Measurements from ENCODE around the gene LTB4R2. TPM values are rescaled to one million over a fixed set of nuclear protein-coding genes. Genes with fewer than 3 reads are reported as not detected.

The LTB4R2 gene
- total and polyA plus RNA-seq, 2 experiments from 2014 or later, result 0.40 to 12.6 TPM

DNA sequence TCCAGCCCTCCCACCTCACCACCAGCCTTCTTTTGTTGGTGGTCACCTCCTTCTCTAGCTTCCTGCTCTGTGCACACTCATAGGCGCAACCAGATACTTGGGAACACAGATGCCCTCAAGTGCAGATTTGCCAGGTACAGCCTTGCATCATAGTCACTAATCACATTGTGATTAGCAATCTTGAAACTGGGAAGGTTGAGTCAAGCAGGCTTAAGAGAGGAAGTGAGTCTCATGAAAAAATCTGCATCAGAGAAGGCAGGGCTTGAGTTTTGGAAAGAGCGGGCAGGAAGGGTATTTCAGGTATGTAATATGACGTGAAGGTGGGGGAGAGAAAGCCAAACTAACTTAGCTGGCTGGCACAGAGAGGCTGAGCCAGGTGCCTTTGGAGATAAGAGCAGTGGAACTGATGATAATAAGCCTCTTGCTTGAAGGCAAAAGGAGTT, 35.8 kb upstream of the LTB4R2 start:
- peaks cover 11% of the 10 kb centered on the region; the same call in 1 of the 2 replicates for H3F3A ChIP-seq (replicated peaks; ENCODE audit: low read depth)
- no peak overlapping the region for H2AFZ ChIP-seq
- no peaks in the 10 kb centered on the region; the same call in 1 of the 2 replicates for H4K20me1 ChIP-seq (replicated peaks; ENCODE audit: insufficient read depth)
- H3K36me3 Mint-ChIP-seq (ENCODE audit: low read depth), result no peaks in the 10 kb centered on the region; the same call in 2 of the 3 replicates
- H3K4me1 ChIP-seq (ENCODE audit: insufficient read depth), result peaks cover 16% of the 10 kb centered on the region
- H3K4me2 ChIP-seq, result no peak overlapping the region
- H3K79me2 ChIP-seq (replicated peaks; ENCODE audit: insufficient read depth), result no peaks in the 10 kb centered on the region; the same call in 1 of the 2 replicates
- TF ChIP-seq ZNF114 (CRISPR knock-in tag; IDR thresholded peaks at IDR 0.05), result no peak
- H3K4me1 Mint-ChIP-seq, result peaks cover 22% of the 10 kb centered on the region
- H3K27ac Mint-ChIP-seq, result peak overlapping the region; percentile 39
- no peaks in the 10 kb centered on the region for H3K27me3 ChIP-seq (ENCODE audit: insufficient read depth)
- ATAC-seq, result no peak
- H3K4me3 ChIP-seq, result no peak overlapping the region
- no peaks in the 10 kb centered on the region for H3K36me3 ChIP-seq (ENCODE audit: insufficient read depth)
- no peaks in the 10 kb centered on the region for H3K9me2 ChIP-seq (ENCODE audit: insufficient read depth)
- DNase-seq (ENCODE audit: low spot score), result peak; percentile 21
- no peak overlapping the region; the same call in 1 of the 2 replicates for H3K27ac ChIP-seq (ENCODE audit: low read depth)
- H3K4me3 Mint-ChIP-seq, result no peak overlapping the region
- no peaks in the 10 kb centered on the region; the same call in 2 of the 3 replicates for H3K9me3 Mint-ChIP-seq
- H3K27me3 Mint-ChIP-seq (ENCODE audit: insufficient read depth, low read depth, poor library complexity), result peaks cover 8% of the 10 kb centered on the region

DNA sequence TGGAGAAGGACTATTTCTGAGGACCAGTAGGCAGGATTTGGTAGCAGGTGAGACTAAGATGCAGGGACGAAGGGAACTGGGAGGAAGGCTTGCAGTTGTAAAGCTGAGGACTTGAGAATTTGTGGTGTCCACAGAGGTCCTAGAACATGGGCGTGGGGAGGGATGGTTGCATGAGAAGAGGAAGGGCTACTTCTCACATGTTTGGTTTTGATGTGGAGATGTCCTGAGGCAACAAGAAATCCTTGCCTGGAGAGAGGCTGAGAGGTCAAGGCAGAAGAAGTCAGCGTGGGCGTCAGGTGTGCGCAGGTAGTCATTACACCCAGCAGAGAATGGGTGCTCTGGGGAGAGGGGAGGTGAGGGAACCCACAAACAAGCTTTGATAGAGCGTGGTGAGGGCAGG, 32.9 kb upstream of the LTB4R2 start:
- Histone ChIP-seq H3K4me1 (ENCODE audit: insufficient read depth) (peaks cover 7% of the 10 kb centered on the region), H3K79me2 (replicated peaks; ENCODE audit: insufficient read depth) (no peaks in the 10 kb centered on the region; the same call in 1 of the 2 replicates), H3K4me3 (no peak overlapping the region), H3K9me2 (ENCODE audit: insufficient read depth) (no peaks in the 10 kb centered on the region), H3F3A (replicated peaks; ENCODE audit: low read depth) (peaks cover 5% of the 10 kb centered on the region; the same call in 1 of the 2 replicates), H3K36me3 (ENCODE audit: insufficient read depth) (no peaks in the 10 kb centered on the region), H2AFZ (no peak overlapping the region), H3K27me3 (ENCODE audit: insufficient read depth) (no peaks in the 10 kb centered on the region), H3K27ac (ENCODE audit: low read depth) (no peak overlapping the region), H3K4me2 (no peak overlapping the region), H4K20me1 (replicated peaks; ENCODE audit: insufficient read depth) (no peaks in the 10 kb centered on the region; the same call in 1 of the 2 replicates)
- DNase-seq (ENCODE audit: low spot score) (no peak), ATAC-seq (no peak)
- Mint-ChIP-seq H3K4me1 (peaks cover 16% of the 10 kb centered on the region), H3K4me3 (no peak overlapping the region), H3K27ac (no peak overlapping the region), H3K9me3 (no peaks in the 10 kb centered on the region), H3K27me3 (ENCODE audit: insufficient read depth, low read depth, poor library complexity) (peaks cover 10% of the 10 kb centered on the region), H3K36me3 (ENCODE audit: low read depth) (no peaks in the 10 kb centered on the region; the same call in 2 of the 3 replicates)
- TF ChIP-seq ZNF114 (CRISPR knock-in tag; IDR thresholded peaks at IDR 0.05) (no peak), POLR2AphosphoS5 (IDR thresholded peaks at IDR 0.05; ENCODE audit: low read depth) (no peak), JUNB (IDR thresholded peaks at IDR 0.05; ENCODE audit: unreplicated experiment) (no peak), STAT1 (IDR thresholded peaks at IDR 0.05; ENCODE audit: unreplicated experiment) (no peak), ZNF331 (CRISPR knock-in tag; IDR thresholded peaks at IDR 0.05; ENCODE audit: low read depth) (no peak), CREB1 (CRISPR knock-in tag; IDR thresholded peaks at IDR 0.05; ENCODE audit: low read depth) (no peak)
- TF ChIP-seq, protein P1, sequence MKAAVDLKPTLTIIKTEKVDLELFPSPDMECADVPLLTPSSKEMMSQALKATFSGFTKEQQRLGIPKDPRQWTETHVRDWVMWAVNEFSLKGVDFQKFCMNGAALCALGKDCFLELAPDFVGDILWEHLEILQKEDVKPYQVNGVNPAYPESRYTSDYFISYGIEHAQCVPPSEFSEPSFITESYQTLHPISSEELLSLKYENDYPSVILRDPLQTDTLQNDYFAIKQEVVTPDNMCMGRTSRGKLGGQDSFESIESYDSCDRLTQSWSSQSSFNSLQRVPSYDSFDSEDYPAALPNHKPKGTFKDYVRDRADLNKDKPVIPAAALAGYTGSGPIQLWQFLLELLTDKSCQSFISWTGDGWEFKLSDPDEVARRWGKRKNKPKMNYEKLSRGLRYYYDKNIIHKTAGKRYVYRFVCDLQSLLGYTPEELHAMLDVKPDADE (IDR thresholded peaks at IDR 0.05), result no peak
- TF ChIP-seq, protein P2, sequence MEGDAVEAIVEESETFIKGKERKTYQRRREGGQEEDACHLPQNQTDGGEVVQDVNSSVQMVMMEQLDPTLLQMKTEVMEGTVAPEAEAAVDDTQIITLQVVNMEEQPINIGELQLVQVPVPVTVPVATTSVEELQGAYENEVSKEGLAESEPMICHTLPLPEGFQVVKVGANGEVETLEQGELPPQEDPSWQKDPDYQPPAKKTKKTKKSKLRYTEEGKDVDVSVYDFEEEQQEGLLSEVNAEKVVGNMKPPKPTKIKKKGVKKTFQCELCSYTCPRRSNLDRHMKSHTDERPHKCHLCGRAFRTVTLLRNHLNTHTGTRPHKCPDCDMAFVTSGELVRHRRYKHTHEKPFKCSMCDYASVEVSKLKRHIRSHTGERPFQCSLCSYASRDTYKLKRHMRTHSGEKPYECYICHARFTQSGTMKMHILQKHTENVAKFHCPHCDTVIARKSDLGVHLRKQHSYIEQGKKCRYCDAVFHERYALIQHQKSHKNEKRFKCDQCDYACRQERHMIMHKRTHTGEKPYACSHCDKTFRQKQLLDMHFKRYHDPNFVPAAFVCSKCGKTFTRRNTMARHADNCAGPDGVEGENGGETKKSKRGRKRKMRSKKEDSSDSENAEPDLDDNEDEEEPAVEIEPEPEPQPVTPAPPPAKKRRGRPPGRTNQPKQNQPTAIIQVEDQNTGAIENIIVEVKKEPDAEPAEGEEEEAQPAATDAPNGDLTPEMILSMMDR (conservative IDR thresholded peaks at IDR 0.05; ENCODE audit: low read depth in 2 of 2), result no peak
- TF ChIP-seq, protein P3, sequence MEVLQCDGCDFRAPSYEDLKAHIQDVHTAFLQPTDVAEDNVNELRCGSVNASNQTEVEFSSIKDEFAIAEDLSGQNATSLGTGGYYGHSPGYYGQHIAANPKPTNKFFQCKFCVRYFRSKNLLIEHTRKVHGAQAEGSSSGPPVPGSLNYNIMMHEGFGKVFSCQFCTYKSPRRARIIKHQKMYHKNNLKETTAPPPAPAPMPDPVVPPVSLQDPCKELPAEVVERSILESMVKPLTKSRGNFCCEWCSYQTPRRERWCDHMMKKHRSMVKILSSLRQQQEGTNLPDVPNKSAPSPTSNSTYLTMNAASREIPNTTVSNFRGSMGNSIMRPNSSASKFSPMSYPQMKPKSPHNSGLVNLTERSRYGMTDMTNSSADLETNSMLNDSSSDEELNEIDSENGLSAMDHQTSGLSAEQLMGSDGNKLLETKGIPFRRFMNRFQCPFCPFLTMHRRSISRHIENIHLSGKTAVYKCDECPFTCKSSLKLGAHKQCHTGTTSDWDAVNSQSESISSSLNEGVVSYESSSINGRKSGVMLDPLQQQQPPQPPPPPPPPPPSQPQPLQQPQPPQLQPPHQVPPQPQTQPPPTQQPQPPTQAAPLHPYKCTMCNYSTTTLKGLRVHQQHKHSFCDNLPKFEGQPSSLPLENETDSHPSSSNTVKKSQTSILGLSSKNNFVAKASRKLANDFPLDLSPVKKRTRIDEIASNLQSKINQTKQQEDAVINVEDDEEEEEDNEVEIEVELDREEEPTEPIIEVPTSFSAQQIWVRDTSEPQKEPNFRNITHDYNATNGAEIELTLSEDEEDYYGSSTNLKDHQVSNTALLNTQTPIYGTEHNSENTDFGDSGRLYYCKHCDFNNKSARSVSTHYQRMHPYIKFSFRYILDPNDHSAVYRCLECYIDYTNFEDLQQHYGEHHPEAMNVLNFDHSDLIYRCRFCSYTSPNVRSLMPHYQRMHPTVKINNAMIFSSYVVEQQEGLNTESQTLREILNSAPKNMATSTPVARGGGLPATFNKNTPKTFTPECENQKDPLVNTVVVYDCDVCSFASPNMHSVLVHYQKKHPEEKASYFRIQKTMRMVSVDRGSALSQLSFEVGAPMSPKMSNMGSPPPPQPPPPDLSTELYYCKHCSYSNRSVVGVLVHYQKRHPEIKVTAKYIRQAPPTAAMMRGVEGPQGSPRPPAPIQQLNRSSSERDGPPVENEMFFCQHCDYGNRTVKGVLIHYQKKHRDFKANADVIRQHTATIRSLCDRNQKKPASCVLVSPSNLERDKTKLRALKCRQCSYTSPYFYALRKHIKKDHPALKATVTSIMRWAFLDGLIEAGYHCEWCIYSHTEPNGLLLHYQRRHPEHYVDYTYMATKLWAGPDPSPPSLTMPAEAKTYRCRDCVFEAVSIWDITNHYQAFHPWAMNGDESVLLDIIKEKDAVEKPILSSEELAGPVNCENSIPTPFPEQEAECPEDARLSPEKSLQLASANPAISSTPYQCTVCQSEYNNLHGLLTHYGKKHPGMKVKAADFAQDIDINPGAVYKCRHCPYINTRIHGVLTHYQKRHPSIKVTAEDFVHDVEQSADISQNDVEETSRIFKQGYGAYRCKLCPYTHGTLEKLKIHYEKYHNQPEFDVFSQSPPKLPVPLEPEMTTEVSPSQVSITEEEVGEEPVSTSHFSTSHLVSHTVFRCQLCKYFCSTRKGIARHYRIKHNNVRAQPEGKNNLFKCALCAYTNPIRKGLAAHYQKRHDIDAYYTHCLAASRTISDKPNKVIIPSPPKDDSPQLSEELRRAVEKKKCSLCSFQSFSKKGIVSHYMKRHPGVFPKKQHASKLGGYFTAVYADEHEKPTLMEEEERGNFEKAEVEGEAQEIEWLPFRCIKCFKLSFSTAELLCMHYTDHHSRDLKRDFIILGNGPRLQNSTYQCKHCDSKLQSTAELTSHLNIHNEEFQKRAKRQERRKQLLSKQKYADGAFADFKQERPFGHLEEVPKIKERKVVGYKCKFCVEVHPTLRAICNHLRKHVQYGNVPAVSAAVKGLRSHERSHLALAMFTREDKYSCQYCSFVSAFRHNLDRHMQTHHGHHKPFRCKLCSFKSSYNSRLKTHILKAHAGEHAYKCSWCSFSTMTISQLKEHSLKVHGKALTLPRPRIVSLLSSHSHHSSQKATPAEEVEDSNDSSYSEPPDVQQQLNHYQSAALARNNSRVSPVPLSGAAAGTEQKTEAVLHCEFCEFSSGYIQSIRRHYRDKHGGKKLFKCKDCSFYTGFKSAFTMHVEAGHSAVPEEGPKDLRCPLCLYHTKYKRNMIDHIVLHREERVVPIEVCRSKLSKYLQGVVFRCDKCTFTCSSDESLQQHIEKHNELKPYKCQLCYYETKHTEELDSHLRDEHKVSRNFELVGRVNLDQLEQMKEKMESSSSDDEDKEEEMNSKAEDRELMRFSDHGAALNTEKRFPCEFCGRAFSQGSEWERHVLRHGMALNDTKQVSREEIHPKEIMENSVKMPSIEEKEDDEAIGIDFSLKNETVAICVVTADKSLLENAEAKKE (CRISPR knock-in tag; IDR thresholded peaks at IDR 0.05), result no peak

Data from GM23338 (cell line).